Breast epithelium (tissue), 3 donors: ENCODE measurements around the gene DAG1.

Experiments used
- CTCF ChIP-seq, 3 donors: fragments of 450-650 bp; IDR thresholded peaks; one replicate each; pipeline ENCODE4 v1.5.1; 2016 to 2017; ENCODE audit warnings: antibody characterized with exemption in 3 of 3, mild to moderate bottlenecking in 3 of 3, moderate library complexity in 3 of 3
- POLR2A ChIP-seq: fragments of 450-650 bp; IDR thresholded peaks from one replicate; pipeline ENCODE4 v1.6.1; 2016; ENCODE audit warnings: antibody characterized with exemption, mild to moderate bottlenecking, moderate library complexity

- no peak for TF ChIP-seq CTCF (IDR thresholded peaks at IDR 0.05)
- no peak for TF ChIP-seq POLR2A
Measured at GRCh38 chr3:49568965-49569364, 98.9 kb downstream of the DAG1 start.
